ENCODE data around the gene PAPPA. TPM values are rescaled to one million over a fixed set of nuclear protein-coding genes. Genes with fewer than 3 reads are reported as not detected.

The PAPPA gene
- total RNA-seq, 1 experiment from 2014 or later = 0.17 TPM

GRCh38 chr9:116175614-116176013 lies 22.0 kb downstream of the PAPPA start:
- no peak overlapping the region for H3K23ac ChIP-seq (ENCODE audit: insufficient read length, low read depth, low read length)
- no peak overlapping the region for H2BK5ac ChIP-seq (ENCODE audit: insufficient read length, low read length)
- H2BK20ac ChIP-seq (ENCODE audit: low read depth, low read length, poor library complexity, severe bottlenecking) = no peak overlapping the region
- no peaks in the 10 kb centered on the region for H3K4me1 ChIP-seq (ENCODE audit: insufficient read depth, low read length)
- H3K9ac ChIP-seq (ENCODE audit: extremely low read depth, insufficient read length, low read length) = no peak overlapping the region
- Mint-ChIP-seq H3K4me1 (0 out of 4 replicates have a peak, but pooled peaks cover 0 to 3% of the 10 kb centered on the region in 2 experiments), H3K27me3 (ENCODE audit: low read depth) (peaks cover 37% of the 10 kb centered on the region), H3K4me3 (no peak overlapping the region), H3K27ac (no peak overlapping the region), H3K9me3 (no peaks in the 10 kb centered on the region), H3K36me3 (ENCODE audit: insufficient read depth in 1 of 3, low read depth in 3 of 3) (no peaks in the 10 kb centered on the region)
- H2AFZ ChIP-seq (ENCODE audit: low read length) = no peak overlapping the region
- H3K4me2 ChIP-seq (ENCODE audit: insufficient read depth, insufficient read length, low read length) = no peak overlapping the region
- TF ChIP-seq CTCF (conservative IDR thresholded peaks at IDR 0.05) = no peak
- H3K9me3 ChIP-seq (ENCODE audit: control insufficient read depth, low read depth, low read length) = no peaks in the 10 kb centered on the region
- H4K5ac ChIP-seq (ENCODE audit: insufficient read length, low read depth, low read length) = no peak overlapping the region
- H3K56ac ChIP-seq (ENCODE audit: insufficient read length, low read depth, low read length) = no peak overlapping the region
- no peak overlapping the region for H2BK120ac ChIP-seq (ENCODE audit: low read depth, low read length, poor library complexity, severe bottlenecking)
- H3K18ac ChIP-seq (ENCODE audit: insufficient read length, low read depth, low read length) = no peak overlapping the region
- H2BK12ac ChIP-seq (ENCODE audit: insufficient read length, low read depth, low read length) = no peak overlapping the region
- no peak overlapping the region for H4K8ac ChIP-seq (replicated peaks; ENCODE audit: insufficient read length, low read depth, low read length)
- H4K20me1 ChIP-seq (ENCODE audit: control insufficient read depth, insufficient read depth, insufficient read length) = no peaks in the 10 kb centered on the region
- no peak overlapping the region for H4K91ac ChIP-seq (ENCODE audit: insufficient read length, low read depth, low read length)
- H3K4ac ChIP-seq (ENCODE audit: low read depth, low read length) = no peak overlapping the region
- H2AK5ac ChIP-seq (ENCODE audit: insufficient read length, low read length) = no peak overlapping the region
- WGBS (ENCODE audit: extremely low coverage, insufficient read length, low lambda C conversion rate) = no CpG with 5 or more reads among the region's 1 CpG
- DNase-seq = no peak
- H3K79me1 ChIP-seq (ENCODE audit: insufficient read depth, low read depth, low read length, poor library complexity, severe bottlenecking) = no peaks in the 10 kb centered on the region
- H3K27ac ChIP-seq (ENCODE audit: insufficient read length, low read depth, low read length) = no peak overlapping the region
- no peaks in the 10 kb centered on the region for H3K27me3 ChIP-seq (ENCODE audit: insufficient read depth, low read length)
- H3K23me2 ChIP-seq (ENCODE audit: insufficient read length, low read depth, low read length, poor library complexity, severe bottlenecking) = no peaks in the 10 kb centered on the region
- no peaks in the 10 kb centered on the region for H3K79me2 ChIP-seq (ENCODE audit: insufficient read depth, low read length)
- no peak overlapping the region for H2BK15ac ChIP-seq (ENCODE audit: low read depth, low read length)
- no peak overlapping the region for H3T11ph ChIP-seq (ENCODE audit: low read length)
- no peak overlapping the region for H3K14ac ChIP-seq (ENCODE audit: insufficient read depth, low read length)

Measured in H9 (cell line).